SK-N-MC (cell line): ENCODE results near the gene ZFP69B.

Experiments
- EZH2 ChIP-seq: fragments of 200-600 bp; sonication (generic); IDR thresholded peaks from one replicate; pipeline ENCODE4 v1.6.1; 2017; ENCODE audit warnings: antibody characterized with exemption
- POLR2AphosphoS5 ChIP-seq: IDR thresholded peaks from 2 replicates; pipeline ENCODE4 v1.6.1; 2012; ENCODE audit warnings: mild to moderate bottlenecking, low read depth, low read length, borderline replicate concordance

GRCh38 chr1:40435876-40436275, 14.4 kb upstream of the ZFP69B start:
- TF ChIP-seq EZH2 (no peak), POLR2AphosphoS5 (no peak)
